OCI-LY1 (cell line): ENCODE results near the gene DENND1B.

Experiments
- H2AFZ ChIP-seq: fragments of 200-600 bp; sonication (generic), shearing (Covaris generic); 2 replicates; pipeline ENCODE4 v1.6.0; 2014; ENCODE audit warnings: antibody characterized with exemption, mild to moderate bottlenecking, low read length
- H3F3A ChIP-seq: fragments of 200-600 bp; sonication (generic), shearing (Covaris generic); 2 replicates; pipeline ENCODE4 v1.6.0; 2014; ENCODE audit warnings: mild to moderate bottlenecking, antibody characterized with exemption, low read length, moderate library complexity; ENCODE audit not compliant: insufficient read depth
- H3K27ac ChIP-seq: fragments of 200-600 bp; sonication (generic); 2 replicates; pipeline ENCODE4 v1.5.1; 2014; ENCODE audit warnings: low read length, mixed run types, mild to moderate bottlenecking, low read depth; ENCODE audit not compliant: poor library complexity, severe bottlenecking
- H3K27me3 ChIP-seq: fragments of 200-600 bp; sonication (generic); 2 replicates; pipeline ENCODE4 v1.6.0; 2014; ENCODE audit warnings: antibody characterized with exemption, mild to moderate bottlenecking, low read length, moderate library complexity; ENCODE audit not compliant: insufficient read depth
- H3K36me3 ChIP-seq: fragments of 200-600 bp; sonication (generic); 2 replicates; pipeline ENCODE4 v1.6.1; 2014; ENCODE audit warnings: mild to moderate bottlenecking, antibody characterized with exemption, low read length, moderate library complexity, mixed read lengths; ENCODE audit not compliant: insufficient read depth
- H3K4me1 ChIP-seq: fragments of 200-600 bp; sonication (generic); 2 replicates; pipeline ENCODE4 v1.5.1; 2014; ENCODE audit warnings: mild to moderate bottlenecking, low read length, moderate library complexity; ENCODE audit not compliant: insufficient read depth, severe bottlenecking
- H3K4me2 ChIP-seq: fragments of 200-600 bp; sonication (generic), shearing (Covaris generic); 2 replicates; pipeline ENCODE4 v1.6.1; 2014; ENCODE audit warnings: low read length
- H3K4me3 ChIP-seq: fragments of 200-600 bp; sonication (generic); 2 replicates; pipeline ENCODE4 v1.5.1; 2014; ENCODE audit warnings: low read length, low read depth, mild to moderate bottlenecking, mixed read lengths; ENCODE audit not compliant: poor library complexity, severe bottlenecking
- H3K79me2 ChIP-seq: fragments of 200-600 bp; shearing (Covaris generic); 2 replicates; pipeline ENCODE4 v1.6.1; 2016; ENCODE audit warnings: mixed run types, low read length, mixed read lengths; ENCODE audit not compliant: insufficient read depth
- H3K9ac ChIP-seq: fragments of 200-600 bp; sonication (generic), shearing (Covaris generic); 2 replicates; pipeline ENCODE4 v1.6.1; 2014; ENCODE audit warnings: mild to moderate bottlenecking, low read length, mixed read lengths
- H3K9me2 ChIP-seq: fragments of 200-600 bp; sonication (generic), shearing (Covaris generic); 2 replicates; pipeline ENCODE4 v1.6.1; 2014; ENCODE audit warnings: low read depth, mild to moderate bottlenecking, low read length, mixed read lengths
- H3K9me3 ChIP-seq: fragments of 200-600 bp; shearing (Covaris generic); 2 replicates; pipeline ENCODE4 v1.6.1; 2014; ENCODE audit warnings: low read length, mixed read lengths
- H4K20me1 ChIP-seq: fragments of 200-600 bp; sonication (generic), shearing (Covaris generic); 2 replicates; pipeline ENCODE4 v1.6.0; 2016; ENCODE audit warnings: mild to moderate bottlenecking, low read length; ENCODE audit not compliant: insufficient read depth
- CTCF ChIP-seq: fragments of 200-600 bp; sonication (generic), shearing (Covaris generic); IDR thresholded peaks from 2 replicates; pipeline ENCODE4 v1.5.1; 2017; ENCODE audit warnings: mild to moderate bottlenecking, antibody characterized with exemption, low read length, moderate library complexity, mixed read lengths
- EZH2 ChIP-seq: fragments of 200-600 bp; sonication (generic), shearing (Covaris generic); IDR thresholded peaks from 2 replicates; pipeline ENCODE4 v1.8.0; 2017; ENCODE audit warnings: borderline replicate concordance, mixed run types, mild to moderate bottlenecking, antibody characterized with exemption, low read length, moderate library complexity, mixed read lengths

DENND1B gene

DNA sequence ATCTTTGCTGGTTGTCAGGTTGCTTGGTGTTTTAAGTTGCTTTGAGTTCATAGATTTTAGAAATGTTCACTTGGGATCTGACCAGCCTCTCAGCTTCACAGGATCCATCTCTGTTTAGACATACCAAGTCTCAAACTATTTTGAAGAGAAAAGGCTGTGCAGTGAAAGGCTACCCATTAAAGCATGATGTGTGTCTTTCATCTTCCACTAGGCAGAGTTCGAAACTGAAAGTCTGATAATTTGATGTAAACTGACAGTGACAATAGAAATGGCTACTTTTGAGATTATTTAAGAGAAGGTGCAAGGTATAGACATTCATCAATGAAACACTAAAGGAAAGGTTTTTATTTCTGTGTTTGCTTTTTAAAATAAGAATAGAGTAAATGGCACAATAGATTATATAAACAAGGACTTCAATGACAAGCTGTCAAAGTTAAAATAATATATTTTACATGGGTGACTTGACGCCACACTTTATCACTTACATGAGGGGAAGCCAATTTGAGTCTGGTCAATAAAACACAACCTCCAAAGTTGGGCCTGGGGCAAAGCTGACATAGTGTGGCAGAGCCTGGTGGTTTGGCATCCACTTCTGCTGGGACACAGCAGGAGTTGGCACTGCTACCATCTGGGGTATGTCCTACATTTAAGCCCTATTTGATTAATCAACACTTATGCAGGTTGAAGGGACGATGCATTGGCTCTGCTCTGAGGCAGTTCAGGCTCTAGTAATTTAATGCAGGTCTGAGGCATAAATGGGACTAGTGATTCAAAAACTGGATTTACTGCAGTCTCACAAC lies 309.6 kb downstream of the DENND1B start:
- Histone ChIP-seq H3K9ac (no peak overlapping the region), H3K4me3 (no peak overlapping the region), H3K9me2 (no peaks in the 10 kb centered on the region), H3K79me2 (no peaks in the 10 kb centered on the region), H3K36me3 (no peaks in the 10 kb centered on the region), H3K27me3 (no peaks in the 10 kb centered on the region), H3K27ac (no peak overlapping the region), H3K4me2 (no peak overlapping the region), H3K9me3 (no peaks in the 10 kb centered on the region), H3F3A (no peaks in the 10 kb centered on the region), H3K4me1 (no peaks in the 10 kb centered on the region), H4K20me1 (no peaks in the 10 kb centered on the region), H2AFZ (no peak overlapping the region)
- TF ChIP-seq EZH2 = no peak
- no peak for TF ChIP-seq CTCF

- Histone ChIP-seq H3K4me3 (no peak overlapping the region), H3K36me3 (no peaks in the 10 kb centered on the region), H2AFZ (no peak overlapping the region), H3K79me2 (no peaks in the 10 kb centered on the region), H3F3A (no peaks in the 10 kb centered on the region), H4K20me1 (no peaks in the 10 kb centered on the region), H3K4me1 (no peaks in the 10 kb centered on the region), H3K9me3 (no peaks in the 10 kb centered on the region), H3K9ac (no peak overlapping the region), H3K9me2 (no peaks in the 10 kb centered on the region), H3K27ac (no peak overlapping the region), H3K4me2 (no peak overlapping the region), H3K27me3 (no peaks in the 10 kb centered on the region)
- no peak for TF ChIP-seq EZH2
- TF ChIP-seq CTCF = no peak
Observed at GRCh38 chr1:197464044-197464443, 311.2 kb downstream of the DENND1B start.

DNA sequence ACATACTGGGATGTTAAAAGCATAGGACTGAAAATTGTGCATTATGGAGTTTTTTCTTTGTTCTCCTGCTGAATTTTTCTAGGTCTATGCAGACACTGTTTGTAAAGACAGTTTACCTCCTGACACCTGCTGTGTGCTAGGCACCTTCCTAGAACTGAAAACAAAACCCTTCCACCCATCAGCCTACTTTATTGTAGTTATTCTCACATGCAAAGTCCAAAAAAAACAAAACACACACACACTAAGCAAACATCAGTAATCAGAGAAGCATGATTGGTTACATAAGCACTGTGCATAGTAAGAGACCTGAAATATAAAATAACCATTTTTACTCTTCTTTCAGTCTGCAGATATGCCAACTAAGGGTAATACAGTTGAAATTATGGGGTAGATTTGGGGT lies 312.1 kb downstream of the DENND1B start:
- Histone ChIP-seq H3K36me3 (no peaks in the 10 kb centered on the region), H3K27me3 (no peaks in the 10 kb centered on the region), H3K4me3 (no peak overlapping the region), H4K20me1 (no peaks in the 10 kb centered on the region), H3K4me1 (no peaks in the 10 kb centered on the region), H3F3A (no peaks in the 10 kb centered on the region), H3K9me3 (no peaks in the 10 kb centered on the region), H3K27ac (no peak overlapping the region), H3K9ac (no peak overlapping the region), H2AFZ (no peak overlapping the region), H3K4me2 (no peak overlapping the region), H3K9me2 (no peaks in the 10 kb centered on the region), H3K79me2 (no peaks in the 10 kb centered on the region)
- no peak for TF ChIP-seq CTCF
- no peak for TF ChIP-seq EZH2
